ENCODE results near the gene ZNF281.
"Not testable (repeated sequence)": the region's sequence is repeated elsewhere in the genome, so short reads cannot be mapped to it uniquely, and the experiment has no call there.

GRCh38 chr1:200413766-200414165 is 3.9 kb upstream of the ZNF281 start:
- not testable (repeated sequence) for TF ChIP-seq CTCF, EZH2, EZH2phosphoT487 (IDR thresholded peaks at IDR 0.05)
